GM18508 (cell line): ENCODE measurements around the gene TRMT2B.
"Not testable (repeated sequence)": the region's sequence is repeated elsewhere in the genome, so short reads cannot be mapped to it uniquely, and the experiment has no call there.

ENCODE experiments used
- ATAC-seq: cut with Tn5 transposase; IDR thresholded peaks from one replicate; pipeline ENCODE4 v1.9.1; 2021; ENCODE audit warnings: moderate number of reproducible peaks; ENCODE audit not compliant: insufficient read depth, unreplicated experiment

The TRMT2B gene

DNA sequence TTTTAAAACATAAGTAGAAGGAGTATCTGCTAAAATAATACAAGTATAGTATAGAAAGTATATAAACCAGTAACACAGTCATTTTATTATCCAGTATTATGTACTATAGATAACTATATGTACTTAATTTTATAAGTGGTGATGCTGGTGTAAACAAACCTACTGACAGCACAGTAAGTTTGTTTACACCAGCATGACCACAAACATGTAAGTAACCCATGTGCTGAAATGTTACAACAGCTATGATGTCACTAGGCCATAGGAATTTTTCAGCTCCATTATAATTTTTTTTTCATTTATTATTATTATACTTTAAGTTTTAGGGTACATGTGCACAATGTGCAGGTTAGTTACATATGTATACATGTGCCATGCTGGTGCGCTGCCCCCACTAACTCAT lies 39.9 kb downstream of the TRMT2B start:
- not testable (repeated sequence) for ATAC-seq

DNA sequence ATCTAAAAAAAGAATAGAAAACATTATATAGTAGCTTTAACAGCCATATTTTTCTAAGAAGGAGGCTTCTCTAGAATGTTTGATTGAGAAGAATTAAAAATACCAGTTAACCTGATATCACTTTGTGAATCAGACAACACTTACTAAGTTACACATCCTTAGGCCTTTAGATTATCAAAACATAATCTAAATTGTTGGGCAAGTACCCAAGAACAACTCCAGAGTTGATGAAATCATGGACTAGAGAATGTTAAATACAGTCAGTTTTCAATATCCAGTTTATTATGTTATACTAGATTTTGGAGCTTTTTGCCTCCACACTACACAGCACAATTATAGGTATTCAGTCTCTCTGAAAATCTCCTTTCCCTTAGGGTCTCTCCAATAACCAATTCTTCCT lies 42.8 kb downstream of the TRMT2B start:
- ATAC-seq, result no peak

DNA sequence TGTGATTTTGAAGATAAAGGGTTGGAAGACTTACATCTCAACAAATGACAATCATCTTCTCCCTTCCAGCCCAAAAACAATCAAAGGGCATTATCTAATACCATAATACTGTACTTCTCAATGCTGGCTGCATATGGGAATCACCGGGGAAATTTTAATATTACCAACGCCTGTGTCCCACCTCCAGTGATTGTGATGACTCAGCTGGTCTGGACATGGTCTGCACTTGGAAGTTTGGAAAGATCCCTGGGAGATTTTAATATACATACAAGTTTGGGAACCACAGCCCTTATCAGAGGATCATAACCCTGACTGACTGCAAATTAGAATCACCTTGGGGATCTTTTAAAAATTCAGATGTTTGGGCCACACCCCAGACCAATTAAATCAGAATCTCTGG lies 52.5 kb downstream of the TRMT2B start:
- no peak for ATAC-seq

DNA sequence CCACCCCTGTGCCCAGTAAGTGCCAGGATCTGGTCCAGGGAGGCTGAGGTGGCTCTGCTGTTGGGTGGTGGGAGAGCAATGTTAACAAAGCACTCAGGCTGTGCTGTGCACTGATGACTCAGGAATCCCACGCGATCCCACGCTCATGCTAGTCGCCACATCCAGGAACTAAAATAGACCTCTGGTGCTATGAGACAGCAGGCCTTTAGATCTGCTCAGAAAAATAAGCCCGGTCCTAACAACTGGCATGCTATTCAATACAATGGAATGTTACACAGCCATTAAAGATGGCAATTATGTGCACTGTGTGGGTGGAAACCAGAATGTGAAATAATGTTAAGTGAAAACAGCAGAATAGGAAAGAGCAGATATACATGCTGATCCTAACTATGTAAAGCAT lies 56.4 kb downstream of the TRMT2B start:
- ATAC-seq, result no peak

DNA sequence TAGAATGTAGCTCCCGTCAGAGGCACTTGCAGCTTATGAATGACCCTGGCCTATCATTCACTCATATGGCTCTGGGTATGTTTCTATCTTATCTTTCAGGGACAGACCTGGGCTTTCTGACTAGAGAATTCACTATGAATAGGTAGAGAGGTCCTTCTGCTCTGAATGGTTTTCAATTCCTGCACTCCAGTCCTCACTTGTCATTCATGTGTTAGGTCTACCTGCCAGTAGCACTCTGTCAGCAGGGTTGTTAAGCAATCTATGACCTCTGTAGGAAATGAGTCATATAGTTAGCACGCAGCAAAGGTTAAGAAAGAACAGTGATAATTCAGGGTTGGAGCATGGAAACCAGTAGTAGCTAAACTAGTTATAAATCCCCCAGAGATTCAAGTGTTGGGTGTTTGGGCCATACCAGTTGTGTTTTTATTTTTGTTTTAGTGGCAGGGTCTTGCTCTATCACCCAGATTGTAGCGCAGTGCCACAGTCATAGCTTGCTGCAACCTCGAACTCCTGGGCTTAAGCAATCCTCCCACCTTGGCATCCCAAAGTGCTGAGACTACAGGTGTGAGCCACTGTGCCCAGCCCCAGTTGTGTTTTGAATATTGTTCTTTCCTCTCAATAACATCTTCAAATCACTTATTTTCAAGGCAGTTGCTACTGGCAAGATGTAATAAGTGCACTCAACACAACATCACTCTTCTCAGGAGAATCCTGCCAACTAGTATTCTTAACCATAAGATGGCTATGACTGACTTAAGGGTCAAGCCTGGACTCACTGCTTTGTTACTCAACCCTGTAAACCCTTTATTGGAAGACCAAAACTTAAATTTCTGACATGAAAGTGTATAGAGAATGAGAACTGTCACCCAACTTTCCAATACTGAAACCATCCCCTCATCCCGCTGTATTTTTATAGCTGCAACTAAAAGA lies 57.3 kb downstream of the TRMT2B start:
- peak; percentile 90 for ATAC-seq

DNA sequence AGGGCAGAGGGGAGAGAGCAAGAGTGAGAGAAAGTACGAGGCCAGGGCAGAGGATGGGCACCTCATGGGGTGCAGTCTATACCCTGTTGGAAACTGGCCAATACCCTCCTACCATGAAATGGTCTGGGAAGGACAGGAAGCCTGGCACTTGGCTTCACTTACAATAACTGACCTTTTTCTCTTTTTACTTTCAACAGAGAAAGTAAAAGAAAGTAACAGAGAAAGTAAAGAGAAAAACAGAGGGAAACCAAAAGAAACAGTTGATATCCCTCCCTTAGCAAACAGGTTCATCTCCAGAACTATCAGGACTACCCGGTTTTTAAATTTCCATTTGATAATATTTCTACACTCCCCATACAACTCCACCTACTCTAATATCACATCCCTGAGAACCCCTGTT lies 61.8 kb downstream of the TRMT2B start:
- no peak for ATAC-seq

DNA sequence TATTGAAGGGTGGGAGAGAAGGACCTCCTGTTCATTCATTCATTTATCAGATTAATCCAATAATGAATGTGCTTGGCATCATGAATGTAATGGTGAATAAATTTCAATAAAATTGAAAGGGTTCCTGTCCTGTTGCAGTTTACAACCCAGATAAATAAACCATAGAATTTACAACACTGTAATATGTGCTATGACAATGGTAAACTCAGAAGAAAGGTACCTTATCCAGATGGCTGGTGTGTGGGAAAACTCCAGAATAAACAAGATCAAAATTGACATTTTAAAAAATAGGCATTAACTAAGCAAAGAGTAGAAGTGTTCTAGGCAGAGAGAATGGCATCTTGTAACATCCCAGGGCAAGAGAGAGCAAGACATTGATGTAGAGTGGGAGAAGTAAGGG lies 67.1 kb downstream of the TRMT2B start:
- ATAC-seq, result no peak

DNA sequence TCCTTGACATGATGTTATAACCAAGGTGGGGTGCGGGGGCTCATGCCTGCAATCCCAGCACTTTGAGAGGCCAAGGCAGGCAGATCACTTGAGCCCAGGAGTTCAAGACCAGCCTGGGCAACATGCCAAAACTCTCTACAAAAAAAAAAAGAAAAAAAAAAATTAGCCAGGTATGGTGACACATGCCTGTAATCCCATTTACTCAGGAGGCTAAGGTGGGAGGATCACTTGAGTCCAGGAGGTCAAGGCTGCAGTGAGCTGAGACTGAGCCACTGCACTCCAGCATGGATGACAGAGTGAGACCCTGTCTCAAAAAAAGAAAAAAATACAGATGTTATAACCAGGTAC lies 70.4 kb downstream of the TRMT2B start:
- not testable (repeated sequence) for ATAC-seq

DNA sequence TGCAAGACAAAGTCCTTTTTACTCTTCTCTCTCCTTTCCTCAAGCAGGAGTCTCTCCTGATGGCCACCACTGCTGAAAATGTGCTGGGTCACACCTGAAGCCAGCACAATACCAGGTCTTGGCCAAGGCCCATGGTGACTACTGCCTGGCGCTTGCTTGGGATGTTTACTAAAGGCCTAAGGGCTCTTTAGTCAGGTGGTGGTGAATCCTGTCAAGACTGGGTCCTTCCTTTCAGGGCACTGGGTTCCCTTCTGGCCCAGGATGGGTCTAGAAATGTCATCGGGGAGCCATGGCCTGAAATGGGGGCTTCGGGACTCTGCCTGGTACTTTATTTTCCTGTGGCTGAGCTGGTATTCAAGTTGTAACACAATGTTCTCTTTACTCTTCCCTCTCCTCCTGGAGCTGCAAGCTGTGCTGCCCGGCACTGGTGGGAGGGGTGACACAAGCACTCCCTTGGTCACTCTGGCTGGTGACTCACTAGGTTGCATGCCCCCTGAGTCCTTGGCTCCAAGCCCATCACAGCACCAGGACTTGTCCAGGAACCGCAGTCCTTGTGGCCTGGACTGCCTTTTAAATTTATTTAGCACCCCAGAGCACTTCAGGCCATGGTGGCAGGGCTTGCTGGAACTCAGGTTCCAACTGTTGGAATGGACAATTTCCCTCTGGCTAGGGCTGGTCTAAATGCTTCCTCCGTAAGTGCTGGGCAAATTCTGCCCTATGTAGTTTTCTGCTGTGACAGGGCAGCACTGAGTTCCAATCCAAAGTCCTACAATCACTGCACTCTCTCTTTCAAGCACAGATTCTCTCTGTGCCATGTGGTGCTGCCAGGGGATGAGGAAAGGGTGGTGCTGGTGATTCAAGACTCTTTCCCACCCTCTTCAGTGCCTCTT lies 71.1 kb downstream of the TRMT2B start:
- no peak for ATAC-seq

DNA sequence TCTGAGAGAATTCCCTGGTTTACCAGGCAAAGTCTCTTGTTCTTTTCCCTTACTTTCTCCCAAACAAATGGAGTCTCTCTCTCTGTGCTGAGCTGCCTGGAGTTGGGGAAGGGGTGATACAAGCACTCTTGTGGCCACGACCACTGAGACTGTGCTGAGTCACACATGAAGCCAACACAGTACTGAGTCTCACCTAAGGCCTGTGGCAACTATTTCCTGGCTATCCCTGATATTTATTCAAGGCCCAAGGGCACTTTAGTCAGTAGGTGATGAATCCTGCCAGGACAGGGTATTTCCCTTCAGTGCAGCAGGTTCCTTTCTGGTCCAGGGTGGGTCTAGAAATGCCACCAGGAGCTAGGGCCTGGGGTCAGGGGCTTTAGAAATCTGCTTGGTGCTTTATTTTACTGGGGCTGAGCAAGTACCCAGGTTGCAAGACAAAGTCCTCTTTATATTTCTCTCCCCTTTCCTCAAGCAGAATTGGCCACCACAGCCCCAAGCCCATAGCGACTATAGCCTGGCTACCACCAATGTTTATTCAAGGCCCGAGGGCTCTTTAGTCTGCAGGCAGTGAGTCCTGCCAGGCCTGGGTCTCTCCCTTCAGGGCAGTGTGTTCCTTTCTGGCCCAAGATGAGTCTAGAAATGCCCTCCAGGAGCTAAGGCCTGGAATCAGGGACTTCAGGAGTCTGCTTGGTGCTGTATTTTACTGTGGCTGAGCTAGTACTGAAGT lies 71.9 kb downstream of the TRMT2B start:
- no peak for ATAC-seq

DNA sequence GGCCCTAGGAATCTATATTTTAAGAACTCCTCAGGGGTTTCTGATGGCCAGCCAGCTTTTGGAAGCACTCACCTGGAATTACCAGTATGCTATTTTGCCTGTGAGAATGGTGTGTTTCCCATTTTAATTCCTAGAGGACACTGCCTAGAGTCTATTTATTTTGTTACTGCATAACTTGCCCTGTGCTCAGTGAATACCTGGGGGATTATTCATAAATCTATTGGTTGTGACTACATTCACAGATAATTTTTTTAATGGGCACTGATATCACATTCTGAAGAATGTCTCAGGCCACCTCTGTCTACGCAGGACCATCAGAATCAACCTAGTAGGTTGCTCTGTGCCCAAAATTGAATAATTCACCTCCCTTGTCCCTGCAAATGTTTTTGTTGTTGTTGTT lies 75.7 kb downstream of the TRMT2B start:
- ATAC-seq, result no peak

DNA sequence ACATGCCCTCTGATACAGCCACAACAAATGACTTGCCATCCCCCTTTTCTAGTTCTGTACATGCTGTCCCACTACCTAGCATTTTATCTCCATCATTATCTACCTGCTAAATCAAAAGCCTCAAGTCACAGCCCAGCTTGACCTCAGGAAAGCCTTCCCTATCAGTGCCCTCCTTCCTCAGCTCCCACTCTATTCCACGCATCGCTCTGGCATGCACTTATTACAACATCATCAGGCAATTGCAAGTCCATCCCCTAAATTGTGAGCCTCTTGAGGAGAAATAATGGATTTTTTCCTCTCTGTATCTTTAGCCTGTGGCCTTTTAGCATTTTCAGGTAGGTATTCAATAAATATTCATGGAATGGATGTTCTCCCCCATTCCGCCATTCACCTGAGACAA lies 76.7 kb downstream of the TRMT2B start:
- ATAC-seq, result no peak

DNA sequence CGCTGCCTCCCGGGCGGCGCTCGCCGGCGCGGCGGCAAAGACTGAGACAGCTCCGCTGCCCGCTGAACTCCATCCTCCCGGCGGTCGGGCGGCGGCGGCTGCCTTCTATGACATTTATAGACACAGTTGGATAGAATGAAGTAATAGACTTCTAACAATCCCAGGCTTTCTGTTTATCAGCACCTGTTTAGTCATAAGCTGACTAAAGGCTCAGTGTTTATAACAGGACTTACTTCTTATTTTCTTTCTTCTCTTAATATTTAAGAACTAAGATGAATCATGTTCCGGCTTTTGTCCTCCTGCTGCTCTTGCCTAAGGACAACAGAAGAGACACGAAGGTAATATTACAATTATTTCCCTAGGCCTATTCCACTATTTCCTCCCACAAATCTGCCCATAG lies 78.5 kb downstream of the TRMT2B start:
- ATAC-seq, result no peak

DNA sequence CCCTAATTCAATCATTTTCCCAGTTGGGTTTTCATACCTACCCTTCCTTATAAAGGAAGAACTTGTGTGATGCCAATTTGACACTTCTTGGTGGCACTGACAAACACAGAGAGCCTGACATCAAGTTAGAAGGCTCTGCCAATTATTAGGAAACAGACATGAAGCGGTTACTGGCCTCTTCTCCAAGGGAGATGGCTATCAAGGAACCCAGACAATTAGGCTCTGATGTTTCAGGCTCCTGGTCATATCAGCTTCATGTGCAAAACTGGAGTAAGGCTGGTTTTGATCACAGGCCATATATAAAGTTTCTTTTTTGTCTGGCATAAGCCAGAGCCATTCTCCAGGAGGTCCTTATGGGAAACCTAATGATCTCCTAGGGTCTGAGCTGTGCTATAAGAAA lies 82.0 kb downstream of the TRMT2B start:
- ATAC-seq, result no peak

DNA sequence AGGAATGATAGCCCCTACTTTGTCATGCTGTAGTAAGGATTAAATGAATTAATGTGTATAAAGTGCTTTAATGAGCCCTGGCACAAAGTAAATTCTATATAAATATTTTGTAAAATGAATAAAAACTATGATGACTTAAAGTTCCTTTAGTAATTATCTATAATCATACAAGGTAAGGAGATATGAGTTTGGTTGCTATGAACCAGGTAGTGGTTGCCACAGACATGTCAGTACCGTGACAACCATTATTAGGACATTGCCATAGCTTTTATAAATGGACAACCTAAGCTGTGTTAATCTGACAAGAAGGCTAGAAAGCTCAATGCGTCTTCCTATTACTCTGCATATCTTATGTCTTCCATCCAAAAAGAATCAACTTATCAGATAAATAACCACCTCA lies 82.5 kb downstream of the TRMT2B start, which contains the start of gene ARL13A:
TSS of gene ARL13A (plus strand) at position 301 of the 400 bp plus-strand sequence. CDS start 3,982 bp downstream, outside the sequence.
- ATAC-seq, result no peak

DNA sequence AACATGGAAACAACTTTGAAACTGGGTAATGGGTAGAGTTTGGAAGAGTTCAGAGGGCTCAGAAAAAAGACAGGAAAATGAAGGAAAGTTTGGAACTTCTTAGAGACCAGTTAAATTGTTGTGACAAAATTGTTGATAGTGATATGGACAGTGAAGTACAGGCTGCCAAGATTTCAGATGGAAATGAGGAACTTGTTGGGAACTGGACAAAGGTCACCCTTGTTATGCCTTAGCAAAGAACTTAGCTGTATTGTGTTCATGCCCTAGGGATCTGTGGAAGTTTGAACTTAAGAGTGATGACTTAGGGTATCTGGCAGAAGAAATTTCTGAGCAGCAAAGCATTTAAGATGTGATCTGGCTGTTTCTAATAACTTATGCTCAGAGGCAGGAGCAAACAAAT lies 87.5 kb downstream of the TRMT2B start:
- ATAC-seq, result no peak

DNA sequence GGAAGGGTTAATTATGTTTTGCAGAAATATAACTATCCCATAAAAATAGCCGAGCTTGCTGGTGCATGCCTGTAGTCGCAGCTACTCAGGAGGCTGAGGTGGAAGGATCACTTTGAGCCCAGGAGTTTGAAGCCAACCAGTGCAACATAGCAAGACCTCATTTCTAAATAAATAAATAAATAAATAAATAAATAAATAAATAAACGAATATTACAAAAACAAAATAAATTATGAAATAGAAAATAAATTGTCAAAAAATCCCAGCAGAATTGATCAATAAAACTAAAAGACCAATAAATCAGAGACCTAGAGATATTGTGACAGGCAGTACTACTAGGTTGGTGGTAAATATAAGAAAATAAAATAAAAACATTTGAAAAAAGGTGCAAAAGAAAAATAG lies 89.1 kb downstream of the TRMT2B start:
- no peak for ATAC-seq
